K562 (cell line): ENCODE measurements around the gene PHF21A.

Experiments used
- POLR2AphosphoS5 ChIP-seq: IDR thresholded peaks from 2 replicates; pipeline ENCODE4 v1.6.1; 2011; ENCODE audit warnings: mild to moderate bottlenecking, low read depth, low read length, moderate library complexity; ENCODE audit not compliant: control insufficient read depth, insufficient read depth
- SMAD1 ChIP-seq: fragments of 150-350 bp; IDR thresholded peaks from 2 replicates; pipeline ENCODE4 v1.6.1; 2014; ENCODE audit warnings: low read length, low read depth; ENCODE audit not compliant: partially characterized antibody
- TF ChIP-seq, protein P1 (sequence below), 2 experiments: fragments of 450-650 bp in 1 of 2; sonication (generic) in 1 of 2; formaldehyde crosslinking; conservative IDR thresholded peaks; 2 replicates each; pipeline versions ENCODE4 v1.4.0 to v1.8.1; 2020 to 2022; ENCODE audit warnings: mild to moderate bottlenecking in 1 of 2, missing genetic modification reagents in 1 of 2

- TF ChIP-seq, protein P1, sequence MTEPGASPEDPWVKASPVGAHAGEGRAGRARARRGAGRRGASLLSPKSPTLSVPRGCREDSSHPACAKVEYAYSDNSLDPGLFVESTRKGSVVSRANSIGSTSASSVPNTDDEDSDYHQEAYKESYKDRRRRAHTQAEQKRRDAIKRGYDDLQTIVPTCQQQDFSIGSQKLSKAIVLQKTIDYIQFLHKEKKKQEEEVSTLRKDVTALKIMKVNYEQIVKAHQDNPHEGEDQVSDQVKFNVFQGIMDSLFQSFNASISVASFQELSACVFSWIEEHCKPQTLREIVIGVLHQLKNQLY (CRISPR knock-in tag; conservative IDR thresholded peaks at IDR 0.05) = no peak
- no peak for TF ChIP-seq POLR2AphosphoS5
- no peak for TF ChIP-seq SMAD1
Measured at GRCh38 chr11:46106530-46107407, 14.5 kb downstream of the PHF21A start.
